Measurements from ENCODE around the gene DCLRE1B. TPM values are rescaled to one million over a fixed set of nuclear protein-coding genes. Genes with fewer than 3 reads are reported as not detected.

DCLRE1B gene
- total and polyA plus RNA-seq, 9 of the 15 experiments (the other 6 are each of a cell fraction or from before 2014, with no cell fraction given) = 10.6 to 28.8 (median 17.2) TPM

DNA sequence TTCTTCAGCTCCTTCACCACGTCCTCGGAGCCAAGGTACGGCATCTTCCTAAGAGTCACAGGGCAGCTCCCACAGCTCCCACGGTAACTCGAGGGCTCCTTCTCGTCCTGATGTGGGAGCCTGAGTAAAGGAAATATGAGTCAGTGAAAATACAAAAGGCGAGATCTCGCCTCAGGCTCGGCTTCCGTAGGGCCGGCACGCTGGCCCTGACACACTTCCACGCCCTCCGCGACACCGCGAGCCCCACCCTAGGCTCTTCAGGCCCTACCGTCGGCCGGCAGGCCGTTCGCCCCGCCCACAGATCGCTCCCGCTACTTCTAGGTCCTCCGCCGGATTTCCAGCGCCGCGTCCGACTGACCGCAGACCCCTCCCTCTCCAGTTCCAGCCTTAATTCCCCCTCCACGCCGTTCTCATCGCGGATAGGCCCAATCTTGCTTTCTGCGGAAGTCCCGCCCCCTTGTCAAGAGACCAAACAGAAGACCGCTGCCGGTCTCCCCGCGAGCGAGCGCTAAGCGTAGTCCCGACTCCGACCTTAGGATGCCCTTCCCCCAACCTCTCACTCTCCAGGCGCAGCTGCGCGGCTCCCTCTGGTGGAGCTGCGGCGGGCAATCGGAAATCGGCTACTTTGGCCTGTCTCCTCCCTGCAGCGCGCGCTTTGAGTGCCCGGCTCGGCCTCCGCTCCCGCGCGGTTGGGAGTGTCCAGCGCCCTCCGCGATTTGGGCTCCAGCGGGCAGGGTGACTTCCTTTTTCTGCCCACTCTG is at the start of gene DCLRE1B, which contains the start of gene AP4B1 (continued):
- TF ChIP-seq, protein P1, sequence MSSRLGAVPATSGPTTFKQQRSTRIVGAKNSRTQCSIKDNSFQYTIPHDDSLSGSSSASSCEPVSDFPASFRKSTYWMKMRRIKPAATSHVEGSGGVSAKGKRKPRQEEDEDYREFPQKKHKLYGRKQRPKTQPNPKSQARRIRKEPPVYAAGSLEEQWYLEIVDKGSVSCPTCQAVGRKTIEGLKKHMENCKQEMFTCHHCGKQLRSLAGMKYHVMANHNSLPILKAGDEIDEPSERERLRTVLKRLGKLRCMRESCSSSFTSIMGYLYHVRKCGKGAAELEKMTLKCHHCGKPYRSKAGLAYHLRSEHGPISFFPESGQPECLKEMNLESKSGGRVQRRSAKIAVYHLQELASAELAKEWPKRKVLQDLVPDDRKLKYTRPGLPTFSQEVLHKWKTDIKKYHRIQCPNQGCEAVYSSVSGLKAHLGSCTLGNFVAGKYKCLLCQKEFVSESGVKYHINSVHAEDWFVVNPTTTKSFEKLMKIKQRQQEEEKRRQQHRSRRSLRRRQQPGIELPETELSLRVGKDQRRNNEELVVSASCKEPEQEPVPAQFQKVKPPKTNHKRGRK (tag; IDR thresholded peaks at IDR 0.05) = no peak
- TF ChIP-seq NFRKB (IDR thresholded peaks at IDR 0.05; ENCODE audit: low read depth) (0 out of 2 replicates have a peak, but pooled peaks have one; percentile 17), PHF21A (IDR thresholded peaks at IDR 0.05; ENCODE audit: borderline replicate concordance, low read depth) (peak; percentile 98), POLR2AphosphoS5 (IDR thresholded peaks at IDR 0.05; ENCODE audit: control insufficient read depth, insufficient read depth, low read depth, low read length) (peak; percentile 76), SMAD3 (CRISPR knock-in tag; conservative IDR thresholded peaks at IDR 0.05) (no peak), MEF2D (tag; conservative IDR thresholded peaks at IDR 0.05; ENCODE audit: low read depth) (no peak; the same call in 1 of the 2 replicates), XRCC4 (IDR thresholded peaks at IDR 0.05; ENCODE audit: extremely low read depth, insufficient read depth, insufficient read length) (no peak), ETV6 (IDR thresholded peaks at IDR 0.05; ENCODE audit: borderline replicate concordance in 1 of 2, low read depth in 2 of 2, low read length in 1 of 2) (peak in 1 of 2 experiments; percentile 62; a peak in 1 of 4 replicates), ETV6 (CRISPR knock-in tag; IDR thresholded peaks at IDR 0.05; ENCODE audit: borderline replicate concordance) (no peak), SMARCA4 (IDR thresholded peaks at IDR 0.05) (no peak), FOXK2 (conservative IDR thresholded peaks at IDR 0.05 in 1 of 2, IDR thresholded peaks at IDR 0.05 in 1 of 2; ENCODE audit: low read depth in 2 of 2) (peak; percentile 74 to 86), MTA1 (IDR thresholded peaks at IDR 0.05; ENCODE audit: borderline replicate concordance) (no peak; the same call in 1 of the 2 replicates)
- TF ChIP-seq, protein P2, sequence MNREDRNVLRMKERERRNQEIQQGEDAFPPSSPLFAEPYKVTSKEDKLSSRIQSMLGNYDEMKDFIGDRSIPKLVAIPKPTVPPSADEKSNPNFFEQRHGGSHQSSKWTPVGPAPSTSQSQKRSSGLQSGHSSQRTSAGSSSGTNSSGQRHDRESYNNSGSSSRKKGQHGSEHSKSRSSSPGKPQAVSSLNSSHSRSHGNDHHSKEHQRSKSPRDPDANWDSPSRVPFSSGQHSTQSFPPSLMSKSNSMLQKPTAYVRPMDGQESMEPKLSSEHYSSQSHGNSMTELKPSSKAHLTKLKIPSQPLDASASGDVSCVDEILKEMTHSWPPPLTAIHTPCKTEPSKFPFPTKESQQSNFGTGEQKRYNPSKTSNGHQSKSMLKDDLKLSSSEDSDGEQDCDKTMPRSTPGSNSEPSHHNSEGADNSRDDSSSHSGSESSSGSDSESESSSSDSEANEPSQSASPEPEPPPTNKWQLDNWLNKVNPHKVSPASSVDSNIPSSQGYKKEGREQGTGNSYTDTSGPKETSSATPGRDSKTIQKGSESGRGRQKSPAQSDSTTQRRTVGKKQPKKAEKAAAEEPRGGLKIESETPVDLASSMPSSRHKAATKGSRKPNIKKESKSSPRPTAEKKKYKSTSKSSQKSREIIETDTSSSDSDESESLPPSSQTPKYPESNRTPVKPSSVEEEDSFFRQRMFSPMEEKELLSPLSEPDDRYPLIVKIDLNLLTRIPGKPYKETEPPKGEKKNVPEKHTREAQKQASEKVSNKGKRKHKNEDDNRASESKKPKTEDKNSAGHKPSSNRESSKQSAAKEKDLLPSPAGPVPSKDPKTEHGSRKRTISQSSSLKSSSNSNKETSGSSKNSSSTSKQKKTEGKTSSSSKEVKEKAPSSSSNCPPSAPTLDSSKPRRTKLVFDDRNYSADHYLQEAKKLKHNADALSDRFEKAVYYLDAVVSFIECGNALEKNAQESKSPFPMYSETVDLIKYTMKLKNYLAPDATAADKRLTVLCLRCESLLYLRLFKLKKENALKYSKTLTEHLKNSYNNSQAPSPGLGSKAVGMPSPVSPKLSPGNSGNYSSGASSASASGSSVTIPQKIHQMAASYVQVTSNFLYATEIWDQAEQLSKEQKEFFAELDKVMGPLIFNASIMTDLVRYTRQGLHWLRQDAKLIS (CRISPR knock-in tag; IDR thresholded peaks at IDR 0.05) = peak; percentile 95; the same call in 1 of the 2 replicates
- TF ChIP-seq, protein P3, sequence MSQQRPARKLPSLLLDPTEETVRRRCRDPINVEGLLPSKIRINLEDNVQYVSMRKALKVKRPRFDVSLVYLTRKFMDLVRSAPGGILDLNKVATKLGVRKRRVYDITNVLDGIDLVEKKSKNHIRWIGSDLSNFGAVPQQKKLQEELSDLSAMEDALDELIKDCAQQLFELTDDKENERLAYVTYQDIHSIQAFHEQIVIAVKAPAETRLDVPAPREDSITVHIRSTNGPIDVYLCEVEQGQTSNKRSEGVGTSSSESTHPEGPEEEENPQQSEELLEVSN (IDR thresholded peaks at IDR 0.05; ENCODE audit: borderline replicate concordance in 1 of 2, extremely low read depth in 1 of 2, insufficient read depth in 1 of 2, insufficient read length in 1 of 2, low read depth in 1 of 2, low read length in 1 of 2, poor library complexity in 1 of 2, severe bottlenecking in 1 of 2) = peak; percentile 60 to 75
- TF ChIP-seq, protein P4, sequence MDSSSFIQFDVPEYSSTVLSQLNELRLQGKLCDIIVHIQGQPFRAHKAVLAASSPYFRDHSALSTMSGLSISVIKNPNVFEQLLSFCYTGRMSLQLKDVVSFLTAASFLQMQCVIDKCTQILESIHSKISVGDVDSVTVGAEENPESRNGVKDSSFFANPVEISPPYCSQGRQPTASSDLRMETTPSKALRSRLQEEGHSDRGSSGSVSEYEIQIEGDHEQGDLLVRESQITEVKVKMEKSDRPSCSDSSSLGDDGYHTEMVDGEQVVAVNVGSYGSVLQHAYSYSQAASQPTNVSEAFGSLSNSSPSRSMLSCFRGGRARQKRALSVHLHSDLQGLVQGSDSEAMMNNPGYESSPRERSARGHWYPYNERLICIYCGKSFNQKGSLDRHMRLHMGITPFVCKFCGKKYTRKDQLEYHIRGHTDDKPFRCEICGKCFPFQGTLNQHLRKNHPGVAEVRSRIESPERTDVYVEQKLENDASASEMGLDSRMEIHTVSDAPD (CRISPR knock-in tag; IDR thresholded peaks at IDR 0.05) = no peak
- TF ChIP-seq, protein P5, sequence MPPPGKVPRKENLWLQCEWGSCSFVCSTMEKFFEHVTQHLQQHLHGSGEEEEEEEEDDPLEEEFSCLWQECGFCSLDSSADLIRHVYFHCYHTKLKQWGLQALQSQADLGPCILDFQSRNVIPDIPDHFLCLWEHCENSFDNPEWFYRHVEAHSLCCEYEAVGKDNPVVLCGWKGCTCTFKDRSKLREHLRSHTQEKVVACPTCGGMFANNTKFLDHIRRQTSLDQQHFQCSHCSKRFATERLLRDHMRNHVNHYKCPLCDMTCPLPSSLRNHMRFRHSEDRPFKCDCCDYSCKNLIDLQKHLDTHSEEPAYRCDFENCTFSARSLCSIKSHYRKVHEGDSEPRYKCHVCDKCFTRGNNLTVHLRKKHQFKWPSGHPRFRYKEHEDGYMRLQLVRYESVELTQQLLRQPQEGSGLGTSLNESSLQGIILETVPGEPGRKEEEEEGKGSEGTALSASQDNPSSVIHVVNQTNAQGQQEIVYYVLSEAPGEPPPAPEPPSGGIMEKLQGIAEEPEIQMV (tag; conservative IDR thresholded peaks at IDR 0.05; ENCODE audit: low read depth) = no peak

Data from K562 (cell line).